ENCODE data around the gene CDKL4. TPM values are rescaled to one million over a fixed set of nuclear protein-coding genes. Genes with fewer than 3 reads are reported as not detected.
"Not testable (repeated sequence)": the region's sequence is repeated elsewhere in the genome, so short reads cannot be mapped to it uniquely, and the experiment has no call there.

CDKL4 gene
- total RNA-seq, 1 donor from 2014 or later: 0.20 TPM

DNA sequence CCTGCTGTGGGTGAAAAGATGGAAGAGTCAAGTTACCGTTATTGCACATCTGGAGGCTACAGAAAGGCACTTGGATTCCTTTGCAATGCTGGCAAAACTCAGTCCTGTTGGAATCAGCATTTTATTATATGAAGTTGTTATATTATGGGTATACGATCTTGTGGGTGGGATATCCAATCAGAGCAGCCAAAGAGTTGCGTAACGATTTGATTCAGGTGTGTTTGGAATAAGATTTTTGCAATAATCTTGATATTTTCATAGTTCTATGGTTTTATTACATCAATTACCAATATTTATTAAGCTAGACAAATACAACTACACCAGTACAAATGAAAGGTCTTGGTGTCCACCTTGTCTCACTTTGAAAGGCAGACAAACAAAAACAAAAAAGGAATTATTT, 65.0 kb downstream of the CDKL4 start:
- Mint-ChIP-seq H3K27ac (ENCODE audit: unreplicated experiment) (no peak overlapping the region), H3K36me3 (ENCODE audit: low read depth) (peaks cover 2% of the 10 kb centered on the region), H3K4me1 (ENCODE audit: low read depth) (no peaks in the 10 kb centered on the region), H3K27me3 (ENCODE audit: low read depth) (no peaks in the 10 kb centered on the region), H3K4me3 (ENCODE audit: unreplicated experiment) (no peak overlapping the region), H3K9me3 (ENCODE audit: low read depth) (no peaks in the 10 kb centered on the region)
- TF ChIP-seq CTCF (IDR thresholded peaks at IDR 0.05): no peak
- no peak for DNase-seq (ENCODE audit: low spot score)

DNA sequence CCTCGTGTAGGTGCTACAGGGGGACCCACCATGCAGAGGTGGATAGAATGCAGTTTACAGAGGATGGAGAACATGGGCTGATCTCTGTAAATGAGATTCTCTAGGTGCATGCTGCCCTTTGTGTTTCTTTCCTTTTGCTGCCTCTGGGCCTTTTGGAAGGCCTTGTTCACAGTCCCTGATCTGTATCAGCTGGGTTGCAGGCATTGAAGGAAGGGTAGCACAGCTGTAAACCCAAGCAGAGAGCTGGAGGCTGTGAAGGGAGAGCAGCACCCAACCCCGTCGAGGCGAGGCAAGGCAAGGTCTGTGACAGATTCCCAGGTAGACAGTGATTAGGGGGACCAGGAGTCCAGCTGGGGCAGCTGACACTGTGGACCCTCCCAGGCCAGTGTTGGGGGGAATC, 66.8 kb downstream of the CDKL4 start:
- Mint-ChIP-seq H3K27me3 (ENCODE audit: low read depth) (no peaks in the 10 kb centered on the region), H3K36me3 (ENCODE audit: low read depth) (peaks cover 1% of the 10 kb centered on the region)

GRCh38 chr2:39175026-39175812, 68.6 kb downstream of the CDKL4 start:
- Mint-ChIP-seq H3K27ac (ENCODE audit: unreplicated experiment) (no peak overlapping the region), H3K36me3 (ENCODE audit: low read depth) (peaks cover 1% of the 10 kb centered on the region), H3K27me3 (ENCODE audit: low read depth) (no peaks in the 10 kb centered on the region), H3K9me3 (ENCODE audit: low read depth) (no peaks in the 10 kb centered on the region), H3K4me3 (ENCODE audit: unreplicated experiment) (no peak overlapping the region), H3K4me1 (ENCODE audit: low read depth) (no peaks in the 10 kb centered on the region)
- TF ChIP-seq CTCF (IDR thresholded peaks at IDR 0.05): no peak
- no peak for DNase-seq (ENCODE audit: low spot score)

More for the DNA sequence above, 66.8 kb downstream of the CDKL4 start:
- Mint-ChIP-seq H3K27ac (ENCODE audit: unreplicated experiment) (no peak overlapping the region), H3K4me1 (ENCODE audit: low read depth) (no peaks in the 10 kb centered on the region), H3K9me3 (ENCODE audit: low read depth) (no peaks in the 10 kb centered on the region), H3K4me3 (ENCODE audit: unreplicated experiment) (no peak overlapping the region)
- no peak for TF ChIP-seq CTCF (IDR thresholded peaks at IDR 0.05)
- no peak for DNase-seq (ENCODE audit: low spot score)

GRCh38 chr2:39174022-39174421, 69.7 kb downstream of the CDKL4 start:
- Mint-ChIP-seq H3K4me3 (ENCODE audit: unreplicated experiment) (no peak overlapping the region), H3K27me3 (ENCODE audit: low read depth) (no peaks in the 10 kb centered on the region), H3K4me1 (ENCODE audit: low read depth) (no peaks in the 10 kb centered on the region), H3K27ac (ENCODE audit: unreplicated experiment) (no peak overlapping the region), H3K36me3 (ENCODE audit: low read depth) (peaks cover 1% of the 10 kb centered on the region), H3K9me3 (ENCODE audit: low read depth) (no peaks in the 10 kb centered on the region)
- DNase-seq (ENCODE audit: low spot score): no peak
- no peak for TF ChIP-seq CTCF (IDR thresholded peaks at IDR 0.05)

DNA sequence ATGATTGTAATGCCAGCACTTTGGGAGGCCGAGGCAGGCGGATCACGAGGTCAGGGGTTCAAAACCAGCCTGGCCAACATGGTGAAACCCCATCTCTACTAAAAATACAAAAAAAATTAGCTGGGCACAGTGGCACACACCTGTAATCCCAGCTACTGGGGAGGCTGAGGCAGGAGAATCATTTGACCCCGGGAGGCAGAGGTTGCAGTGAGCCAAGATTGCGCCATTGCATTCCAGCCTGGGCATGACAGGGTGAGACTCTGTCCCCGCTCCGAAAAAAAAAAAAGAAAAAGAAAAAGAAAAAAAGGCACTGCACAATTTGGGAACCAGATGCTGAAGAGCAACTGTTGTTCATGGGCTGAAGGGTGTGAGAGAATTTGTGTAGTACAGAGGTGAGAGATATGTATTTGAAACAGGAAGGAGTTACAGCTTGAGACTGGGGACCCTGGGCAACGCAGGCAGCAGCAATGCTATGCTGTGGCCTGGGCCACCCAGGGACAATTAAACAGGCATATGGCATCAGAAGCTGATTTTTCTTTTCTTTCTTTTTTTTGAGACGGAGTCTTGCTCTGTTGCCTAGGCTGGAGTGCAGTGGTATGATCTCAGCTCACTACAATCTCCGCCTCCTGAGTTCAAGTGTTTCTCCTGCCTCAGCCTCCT, 71.6 kb downstream of the CDKL4 start:
- H3K27me3 Mint-ChIP-seq (ENCODE audit: low read depth); DNase-seq (ENCODE audit: low spot score); H3K27ac Mint-ChIP-seq (ENCODE audit: unreplicated experiment); H3K4me3 Mint-ChIP-seq (ENCODE audit: unreplicated experiment); H3K36me3 Mint-ChIP-seq (ENCODE audit: low read depth); H3K4me1 Mint-ChIP-seq (ENCODE audit: low read depth); H3K9me3 Mint-ChIP-seq (ENCODE audit: low read depth): not testable (repeated sequence)
